AG09319 (cell line): ENCODE measurements around the gene ATCAY.

Experiments used
- DNase-seq: peaks from one replicate; pipeline ENCODE4 v3.0.0-alpha.2; 2010; ENCODE audit warnings: low read depth; ENCODE audit errors: extremely low read depth
- TF ChIP-seq, protein P1 (sequence below): IDR thresholded peaks from 2 replicates; pipeline ENCODE4 v1.5.1; 2011; ENCODE audit warnings: low read depth, mild to moderate bottlenecking, inconsistent platforms, low read length, moderate library complexity

Gene ATCAY

DNA sequence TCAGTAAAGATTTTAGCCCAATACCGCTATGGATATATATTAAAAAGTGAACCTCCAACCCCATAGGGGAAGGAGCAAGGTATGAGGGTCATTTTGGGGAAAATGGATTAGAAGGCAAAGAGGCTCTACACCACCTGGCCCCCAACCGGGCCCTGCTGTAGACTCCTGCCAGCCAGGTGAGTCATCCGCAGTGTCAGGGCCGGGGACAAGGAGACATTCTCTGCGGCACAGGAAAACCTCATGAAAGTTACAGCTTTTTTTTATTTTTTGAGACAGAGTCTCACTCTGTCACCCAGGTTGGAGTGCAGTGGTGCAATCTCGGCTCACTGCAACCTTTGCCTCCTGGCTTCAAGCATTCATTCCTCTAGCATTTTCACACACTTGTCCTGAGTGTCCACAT is 43.6 kb upstream of the ATCAY start:
- TF ChIP-seq, protein P1, sequence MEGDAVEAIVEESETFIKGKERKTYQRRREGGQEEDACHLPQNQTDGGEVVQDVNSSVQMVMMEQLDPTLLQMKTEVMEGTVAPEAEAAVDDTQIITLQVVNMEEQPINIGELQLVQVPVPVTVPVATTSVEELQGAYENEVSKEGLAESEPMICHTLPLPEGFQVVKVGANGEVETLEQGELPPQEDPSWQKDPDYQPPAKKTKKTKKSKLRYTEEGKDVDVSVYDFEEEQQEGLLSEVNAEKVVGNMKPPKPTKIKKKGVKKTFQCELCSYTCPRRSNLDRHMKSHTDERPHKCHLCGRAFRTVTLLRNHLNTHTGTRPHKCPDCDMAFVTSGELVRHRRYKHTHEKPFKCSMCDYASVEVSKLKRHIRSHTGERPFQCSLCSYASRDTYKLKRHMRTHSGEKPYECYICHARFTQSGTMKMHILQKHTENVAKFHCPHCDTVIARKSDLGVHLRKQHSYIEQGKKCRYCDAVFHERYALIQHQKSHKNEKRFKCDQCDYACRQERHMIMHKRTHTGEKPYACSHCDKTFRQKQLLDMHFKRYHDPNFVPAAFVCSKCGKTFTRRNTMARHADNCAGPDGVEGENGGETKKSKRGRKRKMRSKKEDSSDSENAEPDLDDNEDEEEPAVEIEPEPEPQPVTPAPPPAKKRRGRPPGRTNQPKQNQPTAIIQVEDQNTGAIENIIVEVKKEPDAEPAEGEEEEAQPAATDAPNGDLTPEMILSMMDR, result no peak
- no peak for DNase-seq

DNA sequence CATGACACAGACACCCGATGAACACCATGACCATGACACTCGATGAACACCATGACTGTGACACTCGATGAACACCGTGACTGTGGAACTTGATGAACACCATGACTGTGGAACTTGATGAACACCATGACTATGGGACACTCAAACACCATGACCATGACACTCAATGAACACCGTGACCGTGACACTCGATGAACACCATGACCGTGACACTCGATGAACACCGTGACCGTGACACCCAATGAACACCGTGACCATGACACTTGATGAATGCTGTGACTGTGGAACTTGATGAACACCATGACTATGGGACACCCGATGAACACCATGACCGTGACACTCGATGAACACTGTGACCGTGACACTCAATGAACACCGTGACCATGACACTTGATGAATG is 43.2 kb upstream of the ATCAY start:
- no peak for DNase-seq
- TF ChIP-seq, protein P1, result no peak

DNA sequence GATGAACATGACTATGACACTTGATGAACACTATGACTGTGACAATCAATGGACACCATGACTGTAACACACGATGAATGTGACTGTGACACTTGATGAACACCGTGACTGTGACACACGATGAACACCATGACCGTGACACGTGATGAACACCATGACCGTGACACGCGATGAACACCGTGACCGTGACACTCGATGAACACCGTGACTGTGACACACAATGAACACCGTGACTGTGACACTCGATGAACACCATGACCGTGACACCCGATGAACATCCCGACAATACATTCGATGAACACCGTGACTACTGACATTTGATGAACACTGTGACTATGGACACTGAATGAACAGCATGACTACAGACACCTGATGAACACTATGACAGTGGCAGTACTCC is 42.6 kb upstream of the ATCAY start:
- no peak for DNase-seq
- TF ChIP-seq, protein P1, result no peak

DNA sequence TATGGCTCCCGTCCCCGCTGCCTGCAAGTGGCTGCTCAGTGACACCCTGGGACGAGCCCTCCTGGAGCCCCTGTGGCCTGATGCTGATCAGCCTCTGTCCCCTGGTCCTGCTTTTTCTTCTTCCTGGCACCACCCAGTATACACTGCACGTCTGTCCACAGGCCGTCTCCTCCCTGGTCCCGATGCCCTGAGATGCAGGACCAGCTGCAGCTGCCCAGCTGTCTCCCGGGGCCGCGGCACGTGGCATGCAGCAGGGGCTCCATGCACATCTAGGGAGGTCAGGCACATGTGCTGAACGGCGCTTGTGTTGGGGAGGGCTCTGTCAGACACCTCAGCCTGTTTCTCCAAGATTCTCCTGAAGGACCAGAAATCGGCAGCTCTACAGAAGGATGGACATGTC is 41.8 kb upstream of the ATCAY start:
- no peak for DNase-seq

DNA sequence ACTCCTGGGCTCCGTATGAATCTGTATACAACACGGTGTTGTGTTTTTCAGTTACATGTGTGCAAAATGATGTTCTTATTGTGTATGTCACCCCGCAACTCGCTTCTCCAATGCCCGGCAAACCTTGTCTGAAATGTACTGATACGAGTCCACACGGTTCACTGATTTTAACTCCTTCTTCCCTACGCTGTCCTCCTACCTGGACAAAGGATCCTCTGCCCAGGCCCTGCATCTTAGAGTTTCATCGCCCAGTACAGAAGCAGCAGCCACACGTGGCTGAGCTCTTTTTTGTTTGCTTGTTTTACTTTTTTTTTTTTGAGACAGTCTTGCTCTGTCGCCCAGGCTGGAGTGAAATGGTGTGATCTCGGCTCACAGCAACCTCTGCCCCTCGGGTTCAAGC is 40.5 kb upstream of the ATCAY start:
- DNase-seq, result no peak
- TF ChIP-seq, protein P1, result no peak

More for the DNA sequence above, 41.8 kb upstream of the ATCAY start:
- TF ChIP-seq, protein P1, result no peak

DNA sequence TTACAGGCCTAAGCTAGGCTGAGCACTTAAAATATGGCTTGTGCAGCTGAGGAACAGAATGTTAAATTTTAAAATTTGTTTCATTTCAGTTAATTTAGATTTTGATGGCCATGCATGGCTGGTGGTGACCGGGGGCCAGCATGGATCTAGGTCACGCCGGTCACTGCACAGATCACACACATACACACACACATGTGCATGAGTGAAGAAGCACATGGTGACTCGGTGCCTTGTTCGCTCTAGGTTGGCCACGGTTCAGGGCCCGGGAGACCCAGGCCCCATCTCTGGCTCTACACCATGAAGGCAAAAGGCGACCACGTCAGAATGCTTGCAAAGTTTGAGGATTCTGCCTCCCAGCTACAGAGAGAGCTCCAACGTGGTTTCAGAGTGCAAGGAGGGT is 39.7 kb upstream of the ATCAY start:
- no peak for DNase-seq
- TF ChIP-seq, protein P1, result no peak

DNA sequence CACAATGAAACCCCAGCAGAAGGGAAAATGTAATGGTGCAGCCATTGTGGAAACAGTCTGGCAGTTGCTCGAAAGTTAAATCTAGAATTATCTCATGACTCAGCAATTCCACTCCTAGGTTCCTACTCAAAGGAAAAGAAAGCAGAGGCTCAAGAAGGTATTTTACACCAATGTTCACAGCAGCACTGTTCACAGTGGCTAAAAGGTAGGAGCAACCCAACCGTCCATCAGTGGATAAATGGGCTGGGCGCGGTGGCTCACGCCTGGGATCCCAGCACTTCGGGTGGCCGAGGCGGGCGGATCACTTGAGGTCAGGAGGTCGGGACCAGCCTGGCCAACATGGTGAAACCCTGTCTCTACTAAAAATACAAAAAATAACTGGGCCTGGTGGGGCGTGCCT is 37.5 kb upstream of the ATCAY start:
- TF ChIP-seq, protein P1, result no peak
- DNase-seq, result no peak
